HepG2 (cell line): ENCODE measurements around the gene PDLIM7. TPM values are rescaled to one million over a fixed set of nuclear protein-coding genes. Genes with fewer than 3 reads are reported as not detected.

ENCODE experiments used
- ATAC-seq: fragments of 200-7000 bp; cut with Tn5 transposase; 3 replicates; pipeline ENCODE4 v1.9.1; 2020; ENCODE audit warnings: mild to moderate bottlenecking, moderate library complexity
- BruUV-seq: library from RNA; stranded (reverse); fragments of 400-500 nt; replicated peaks from 2 replicates; lab custom pipeline; 2021; lab: Mats Ljungman, UMichigan
- CTCF ChIA-PET: fragments of 300-600 bp; formaldehyde crosslinking; extraction: SDS; loops from one replicate; lab custom pipeline; 2021; ENCODE audit warnings: low total read pairs, inconsistent platforms, low intra/inter-chr PET ratio; lab: Yijun Ruan, JAX
- POLR2A ChIA-PET: fragments of 350-600 bp; sonication (Branson Sonifier 250); formaldehyde crosslinking; loops from one replicate; lab custom pipeline; 2020; ENCODE audit warnings: antibody characterized with exemption, inconsistent platforms; lab: Yijun Ruan, JAX
- DNase-seq: peaks from one replicate; pipeline ENCODE4 v3.0.0-alpha.2; 2015; ENCODE audit warnings: low spot score
- FAIRE-seq: peaks from 3 replicates; lab custom pipeline; 2011; peaks lifted over from hg19 to GRCh38; lab: Jason Lieb, UNC
- H2AFZ ChIP-seq: one replicate; pipeline ENCODE4 v1.6.1; 2011; ENCODE audit warnings: low read length, inconsistent platforms
- H3K27ac ChIP-seq: fragments of 300-600 bp; 3 replicates; pipeline ENCODE4 v1.8.0; 2011; ENCODE audit warnings: mixed run types, mild to moderate bottlenecking, mixed read lengths, low read length, inconsistent platforms; ENCODE audit not compliant: insufficient read depth; ENCODE audit errors: extremely low read length
- H3K27me3 ChIP-seq, 2 experiments: fragments of 200-600 bp in 1 of 2; 2 replicates in 1 of 2; 3 replicates in 1 of 2; pipeline versions ENCODE4 v1.6.0 to v1.8.0; 2011; ENCODE audit warnings: low read length in 2 of 2, mild to moderate bottlenecking in 2 of 2, moderate library complexity in 2 of 2, inconsistent platforms in 1 of 2; ENCODE audit not compliant: insufficient read depth in 2 of 2, control insufficient read depth in 1 of 2
- H3K36me3 ChIP-seq, 2 experiments: fragments of 200-600 bp in 1 of 2; replicated peaks in 1 of 2; 2 replicates in 1 of 2; 3 replicates in 1 of 2; pipeline versions ENCODE4 v1.5.1 to v1.8.0; 2011; ENCODE audit warnings: low read length in 2 of 2, inconsistent platforms in 1 of 2; ENCODE audit not compliant: insufficient read depth in 2 of 2, control insufficient read depth in 1 of 2
- H3K4me1 ChIP-seq: 2 replicates; pipeline ENCODE4 v1.5.1; 2012; ENCODE audit warnings: low read length, inconsistent platforms; ENCODE audit not compliant: insufficient read depth
- H3K4me2 ChIP-seq: 2 replicates; pipeline ENCODE4 v1.6.0; 2011; ENCODE audit warnings: low read depth, low read length, inconsistent platforms
- H3K4me3 ChIP-seq, 3 experiments: fragments of 200-600 bp in 1 of 3; sonication (generic), shearing (Covaris generic) in 1 of 3; replicated peaks in 1 of 3; 2 replicates each; pipeline ENCODE4 v1.5.1; 2011 to 2016; ENCODE audit warnings: low read length in 3 of 3, inconsistent platforms in 2 of 3, low read depth in 2 of 3, mild to moderate bottlenecking in 2 of 3, control low read depth in 1 of 3, mixed read lengths in 1 of 3; ENCODE audit not compliant: insufficient read depth in 1 of 3
- H3K79me2 ChIP-seq: one replicate; pipeline ENCODE4 v1.6.1; 2011; ENCODE audit warnings: low read length, inconsistent platforms; ENCODE audit not compliant: insufficient read depth
- H3K9ac ChIP-seq: 2 replicates; pipeline ENCODE4 v1.6.0; 2011; ENCODE audit warnings: mild to moderate bottlenecking, low read depth, low read length, inconsistent platforms; ENCODE audit not compliant: insufficient read depth
- H3K9me3 ChIP-seq: 2 replicates; pipeline ENCODE4 v1.5.1; 2012; ENCODE audit warnings: mild to moderate bottlenecking, low read length
- H4K20me1 ChIP-seq: 2 replicates; pipeline ENCODE4 v1.6.0; 2011; ENCODE audit warnings: inconsistent platforms, mild to moderate bottlenecking, low read length, moderate library complexity; ENCODE audit not compliant: insufficient read depth
- NFATC3 ChIP-seq: sonication (generic); formaldehyde crosslinking; IDR thresholded peaks from 2 replicates; pipeline ENCODE4 v1.5.1; 2020; ENCODE audit warnings: mild to moderate bottlenecking, missing genetic modification reagents
- PCBP2 ChIP-seq: fragments of 200-400 bp; formaldehyde crosslinking; optimal IDR thresholded peaks from 2 replicates; pipeline ENCODE3; 2018; ENCODE audit warnings: low read length, low read depth; ENCODE audit not compliant: poor library complexity, severe bottlenecking
- PHF21A ChIP-seq: sonication (generic); formaldehyde crosslinking; IDR thresholded peaks from 2 replicates; pipeline ENCODE4 v1.5.0; 2020; ENCODE audit warnings: mild to moderate bottlenecking, missing genetic modification reagents
- PTBP1 ChIP-seq: fragments of 200-400 bp; formaldehyde crosslinking; IDR thresholded peaks from 2 replicates; pipeline ENCODE4 v1.6.1; 2018; ENCODE audit warnings: low read length, low read depth; ENCODE audit not compliant: poor library complexity, severe bottlenecking
- RBFOX2 ChIP-seq: fragments of 200-400 bp; formaldehyde crosslinking; IDR thresholded peaks from 2 replicates; pipeline ENCODE4 v1.6.1; 2017; ENCODE audit warnings: low read depth, mild to moderate bottlenecking, low read length
- REST ChIP-seq, 2 experiments: IDR thresholded peaks; 2 replicates each; pipeline ENCODE4 v1.6.1; 2011 to 2012; ENCODE audit warnings: low read length in 2 of 2, borderline replicate concordance in 1 of 2, low read depth in 1 of 2, mild to moderate bottlenecking in 1 of 2, moderate library complexity in 1 of 2
- TGIF2 ChIP-seq: IDR thresholded peaks from 2 replicates; pipeline ENCODE4 v1.6.1; 2016; ENCODE audit warnings: control low read depth, missing compliant biosample characterization
- ZBTB37 ChIP-seq: sonication (generic); formaldehyde crosslinking; IDR thresholded peaks from 2 replicates; pipeline ENCODE4 v1.4.0; 2020; ENCODE audit warnings: mild to moderate bottlenecking, missing genetic modification reagents
- ZEB1 ChIP-seq: IDR thresholded peaks from 2 replicates; pipeline ENCODE4 v1.6.1; 2012; ENCODE audit warnings: mild to moderate bottlenecking, low read depth, inconsistent platforms; ENCODE audit not compliant: insufficient replicate concordance
- ZFAT ChIP-seq: sonication (generic); formaldehyde crosslinking; conservative IDR thresholded peaks from 2 replicates; pipeline ENCODE4 v1.8.1; 2023; ENCODE audit warnings: missing genetic modification reagents, inconsistent platforms
- ZNF282 ChIP-seq: fragments of 450-650 bp; IDR thresholded peaks from 2 replicates; pipeline ENCODE4 v1.6.1; 2018; ENCODE audit not compliant: partially characterized antibody
- ZNF589 ChIP-seq: sonication (generic); formaldehyde crosslinking; conservative IDR thresholded peaks from 2 replicates; pipeline ENCODE4 v1.8.0; 2022; ENCODE audit warnings: mild to moderate bottlenecking, moderate library complexity, missing genetic modification reagents
- ZNF724P ChIP-seq: sonication (generic); formaldehyde crosslinking; IDR thresholded peaks from 2 replicates; pipeline ENCODE4 v1.8.0; 2022; ENCODE audit warnings: missing genetic modification reagents, borderline replicate concordance
- WGBS: methylation state at CpG from one replicate; pipeline ENCODE4 v1.1.6; 2017; ENCODE audit warnings: low lambda C conversion rate; 5-methylcytosine and 5-hydroxymethylcytosine counted together
- in situ Hi-C: cut with HindIII; loops from 2 replicates; pipeline ENCODE4 v1.10.0; 2017; ENCODE audit warnings: low pct_unique_long_range_greater_than_20kb; ENCODE audit not compliant: extremely low pct_ligation_motif_present
- intact Hi-C: fragments of 100-400 bp; cut with micrococcal nuclease; formaldehyde crosslinking; loops from one replicate; pipeline ENCODE4 v1.10.0; 2022; ENCODE audit not compliant: unreplicated experiment
- polyA plus RNA-seq, 8 experiments: library from polyadenylated mRNA; depleted of rRNA in 3 of 8; stranded (reverse) in 7 of 8; unstranded in 1 of 8; fragments of >200 nt; fragmentation: Illumina TruSeq in 4 of 8; extraction: Trizol in 4 of 8; gene quantifications; 2 replicates each; pipeline versions ENCODE4 v1.2.1 to v1.2.3, GENCODE V29; 2011 to 2016; ENCODE audit warnings: low read depth in 4 of 8, missing spikeins in 1 of 8, mixed read lengths in 1 of 8; ENCODE audit not compliant: insufficient read depth in 1 of 8
- total RNA-seq, 5 experiments: library from RNA; depleted of rRNA; stranded (reverse); fragments of >200 nt; fragmentation: Illumina TruSeq; extraction: Trizol; gene quantifications; 2 replicates each; pipeline ENCODE4 v1.2.3, GENCODE V29; 2016; ENCODE audit warnings: low read depth in 1 of 5

Gene PDLIM7
- total and polyA plus RNA-seq, 2 of the 13 experiments (the other 11 are each of a cell fraction or from before 2014, with no cell fraction given): 21.1 to 31.3 TPM

- Histone ChIP-seq H3K27me3 (0 out of 5 replicates have a peak, but pooled peaks cover 0 to under 1% of the 10 kb centered on the region in 2 experiments), H3K27ac (no peak overlapping the region), H3K4me2 (no peak overlapping the region), H3K9ac (no peak overlapping the region), H3K9me3 (no peaks in the 10 kb centered on the region), H4K20me1 (no peaks in the 10 kb centered on the region), H3K79me2 (no peaks in the 10 kb centered on the region), H2AFZ (no peak overlapping the region), H3K4me1 (peaks cover 8% of the 10 kb centered on the region), H3K36me3 (peaks cover 13 to 31% of the 10 kb centered on the region in 2 experiments; a peak in 4 of 5 replicates), H3K4me3 (no peak overlapping the region)
- WGBS: 92% methylated on average over 11 of the region's 26 CpGs
- POLR2A ChIA-PET: interaction anchor here (2.1 kb wide), 1 partner anchor 12 kb away, joined by 5 read pairs; no protein-coding TSS in a partner anchor
- in situ Hi-C loops: no loop called here
- FAIRE-seq (no peak), ATAC-seq (no peak), DNase-seq (no peak)
- TF ChIP-seq ZNF589 (CRISPR knock-in tag) (no peak), RBFOX2 (peak; percentile 31; the same call in 1 of the 2 replicates)
- intact Hi-C loops: no loop called here
- BruUV-seq: no TSS peak
- CTCF ChIA-PET: no interaction called here
Observed at GRCh38 chr5:177508221-177508611, 10.8 kb upstream of the PDLIM7 start.

- CTCF ChIA-PET: no interaction called here
- no peaks in the 10 kb centered on the region for H4K20me1 ChIP-seq
- no peaks in the 10 kb centered on the region for H3K9me3 ChIP-seq
- no peaks in the 10 kb centered on the region for H3K79me2 ChIP-seq
- peaks cover under 1 to 5% of the 10 kb centered on the region in 2 experiments; a peak in 1 of 5 replicates for H3K27me3 ChIP-seq
- peaks cover 13% of the 10 kb centered on the region for H3K4me1 ChIP-seq
- POLR2A ChIA-PET: no interaction called here
- WGBS: 83% methylated on average over 17 of the region's 17 CpGs
- ATAC-seq: no peak
- H3K36me3 ChIP-seq: peaks cover 10 to 26% of the 10 kb centered on the region in 2 experiments; a peak in 4 of 5 replicates
- intact Hi-C loops: no loop called here
- no peak overlapping the region for H2AFZ ChIP-seq
- H3K9ac ChIP-seq: no peak overlapping the region
- in situ Hi-C loops: no loop called here
- no peak overlapping the region for H3K4me2 ChIP-seq
- no peak overlapping the region for H3K27ac ChIP-seq
- FAIRE-seq: no peak
- H3K4me3 ChIP-seq: no peak overlapping the region
- BruUV-seq: no TSS peak
- no peak for DNase-seq
- TF ChIP-seq ZFAT (CRISPR knock-in tag) (no peak), TGIF2 (CRISPR knock-in tag) (no peak), ZNF724P (CRISPR knock-in tag) (no peak), ZNF282 (no peak), PCBP2 (no peak), ZBTB37 (CRISPR knock-in tag) (no peak), ZEB1 (no peak), REST (IDR thresholded peaks at IDR 0.05; ENCODE audit: borderline replicate concordance in 1 of 2, low read depth in 1 of 2, low read length in 2 of 2) (no peak), PTBP1 (no peak), NFATC3 (CRISPR knock-in tag) (no peak), PHF21A (CRISPR knock-in tag) (no peak)
Observed at GRCh38 chr5:177507596-177508220, 10.3 kb upstream of the PDLIM7 start.
